HG03558 (cell line): ENCODE measurements around the gene TGFBR2.

ENCODE experiments used
- ATAC-seq: cut with Tn5 transposase; IDR thresholded peaks from one replicate; pipeline ENCODE4 v1.9.1; 2021; ENCODE audit warnings: moderate number of reproducible peaks; ENCODE audit not compliant: unreplicated experiment; ENCODE audit errors: extremely low read depth

Gene TGFBR2

GRCh38 chr3:30633718-30634117 lies 27.3 kb downstream of the TGFBR2 start:
- ATAC-seq, result no peak

- ATAC-seq, result no peak
Observed at GRCh38 chr3:30634761-30635735, 28.6 kb downstream of the TGFBR2 start.

GRCh38 chr3:30637310-30638219 lies 31.2 kb downstream of the TGFBR2 start:
- ATAC-seq, result no peak

- ATAC-seq, result no peak
Observed at GRCh38 chr3:30638685-30639412, 32.4 kb downstream of the TGFBR2 start.

GRCh38 chr3:30639937-30640336 lies 33.5 kb downstream of the TGFBR2 start:
- peak; percentile 84 for ATAC-seq

GRCh38 chr3:30640851-30641250 lies 34.5 kb downstream of the TGFBR2 start:
- no peak for ATAC-seq

- ATAC-seq, result no peak
Observed at GRCh38 chr3:30641416-30642251, 35.2 kb downstream of the TGFBR2 start.

GRCh38 chr3:30642849-30643361 lies 36.5 kb downstream of the TGFBR2 start:
- ATAC-seq, result no peak

GRCh38 chr3:30643763-30644462 lies 37.5 kb downstream of the TGFBR2 start:
- no peak for ATAC-seq

- ATAC-seq, result peak; percentile 33
Observed at GRCh38 chr3:30644615-30645014, 38.2 kb downstream of the TGFBR2 start.

GRCh38 chr3:30645077-30645476 lies 38.7 kb downstream of the TGFBR2 start:
- no peak for ATAC-seq

GRCh38 chr3:30646181-30646876 lies 39.9 kb downstream of the TGFBR2 start:
- no peak for ATAC-seq

- no peak for ATAC-seq
Observed at GRCh38 chr3:30646961-30647752, 40.8 kb downstream of the TGFBR2 start.

GRCh38 chr3:30648670-30649357 lies 42.4 kb downstream of the TGFBR2 start:
- no peak for ATAC-seq

- ATAC-seq, result peak; percentile 53
Observed at GRCh38 chr3:30649572-30650318, 43.3 kb downstream of the TGFBR2 start.
